ENCODE data around the gene PSTPIP2. TPM values are rescaled to one million over a fixed set of nuclear protein-coding genes. Genes with fewer than 3 reads are reported as not detected.

PSTPIP2 gene
- total and polyA plus RNA-seq, 2 experiments from 2014 or later: 1.4 to 2.6 TPM

DNA sequence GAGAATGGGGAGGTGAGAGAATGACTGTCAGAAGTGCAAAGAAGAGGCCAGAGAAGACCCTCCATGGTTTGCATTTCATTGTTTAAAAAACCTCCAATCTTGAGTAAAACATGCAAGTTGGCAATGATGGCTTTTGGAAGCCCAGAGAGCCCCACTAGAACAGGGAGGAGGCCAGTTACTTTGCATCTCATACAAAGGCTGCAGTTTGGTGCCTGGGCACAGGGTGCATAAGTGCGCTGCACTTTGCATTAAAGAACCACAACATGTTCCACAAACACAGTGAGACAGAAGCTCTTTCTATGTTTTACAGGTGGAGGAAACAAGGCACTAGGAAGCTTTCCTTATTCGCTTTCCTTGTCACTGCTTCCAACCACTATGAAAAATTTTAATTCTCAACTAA is 25.4 kb downstream of the PSTPIP2 start (continued):
- TF ChIP-seq, protein P1, sequence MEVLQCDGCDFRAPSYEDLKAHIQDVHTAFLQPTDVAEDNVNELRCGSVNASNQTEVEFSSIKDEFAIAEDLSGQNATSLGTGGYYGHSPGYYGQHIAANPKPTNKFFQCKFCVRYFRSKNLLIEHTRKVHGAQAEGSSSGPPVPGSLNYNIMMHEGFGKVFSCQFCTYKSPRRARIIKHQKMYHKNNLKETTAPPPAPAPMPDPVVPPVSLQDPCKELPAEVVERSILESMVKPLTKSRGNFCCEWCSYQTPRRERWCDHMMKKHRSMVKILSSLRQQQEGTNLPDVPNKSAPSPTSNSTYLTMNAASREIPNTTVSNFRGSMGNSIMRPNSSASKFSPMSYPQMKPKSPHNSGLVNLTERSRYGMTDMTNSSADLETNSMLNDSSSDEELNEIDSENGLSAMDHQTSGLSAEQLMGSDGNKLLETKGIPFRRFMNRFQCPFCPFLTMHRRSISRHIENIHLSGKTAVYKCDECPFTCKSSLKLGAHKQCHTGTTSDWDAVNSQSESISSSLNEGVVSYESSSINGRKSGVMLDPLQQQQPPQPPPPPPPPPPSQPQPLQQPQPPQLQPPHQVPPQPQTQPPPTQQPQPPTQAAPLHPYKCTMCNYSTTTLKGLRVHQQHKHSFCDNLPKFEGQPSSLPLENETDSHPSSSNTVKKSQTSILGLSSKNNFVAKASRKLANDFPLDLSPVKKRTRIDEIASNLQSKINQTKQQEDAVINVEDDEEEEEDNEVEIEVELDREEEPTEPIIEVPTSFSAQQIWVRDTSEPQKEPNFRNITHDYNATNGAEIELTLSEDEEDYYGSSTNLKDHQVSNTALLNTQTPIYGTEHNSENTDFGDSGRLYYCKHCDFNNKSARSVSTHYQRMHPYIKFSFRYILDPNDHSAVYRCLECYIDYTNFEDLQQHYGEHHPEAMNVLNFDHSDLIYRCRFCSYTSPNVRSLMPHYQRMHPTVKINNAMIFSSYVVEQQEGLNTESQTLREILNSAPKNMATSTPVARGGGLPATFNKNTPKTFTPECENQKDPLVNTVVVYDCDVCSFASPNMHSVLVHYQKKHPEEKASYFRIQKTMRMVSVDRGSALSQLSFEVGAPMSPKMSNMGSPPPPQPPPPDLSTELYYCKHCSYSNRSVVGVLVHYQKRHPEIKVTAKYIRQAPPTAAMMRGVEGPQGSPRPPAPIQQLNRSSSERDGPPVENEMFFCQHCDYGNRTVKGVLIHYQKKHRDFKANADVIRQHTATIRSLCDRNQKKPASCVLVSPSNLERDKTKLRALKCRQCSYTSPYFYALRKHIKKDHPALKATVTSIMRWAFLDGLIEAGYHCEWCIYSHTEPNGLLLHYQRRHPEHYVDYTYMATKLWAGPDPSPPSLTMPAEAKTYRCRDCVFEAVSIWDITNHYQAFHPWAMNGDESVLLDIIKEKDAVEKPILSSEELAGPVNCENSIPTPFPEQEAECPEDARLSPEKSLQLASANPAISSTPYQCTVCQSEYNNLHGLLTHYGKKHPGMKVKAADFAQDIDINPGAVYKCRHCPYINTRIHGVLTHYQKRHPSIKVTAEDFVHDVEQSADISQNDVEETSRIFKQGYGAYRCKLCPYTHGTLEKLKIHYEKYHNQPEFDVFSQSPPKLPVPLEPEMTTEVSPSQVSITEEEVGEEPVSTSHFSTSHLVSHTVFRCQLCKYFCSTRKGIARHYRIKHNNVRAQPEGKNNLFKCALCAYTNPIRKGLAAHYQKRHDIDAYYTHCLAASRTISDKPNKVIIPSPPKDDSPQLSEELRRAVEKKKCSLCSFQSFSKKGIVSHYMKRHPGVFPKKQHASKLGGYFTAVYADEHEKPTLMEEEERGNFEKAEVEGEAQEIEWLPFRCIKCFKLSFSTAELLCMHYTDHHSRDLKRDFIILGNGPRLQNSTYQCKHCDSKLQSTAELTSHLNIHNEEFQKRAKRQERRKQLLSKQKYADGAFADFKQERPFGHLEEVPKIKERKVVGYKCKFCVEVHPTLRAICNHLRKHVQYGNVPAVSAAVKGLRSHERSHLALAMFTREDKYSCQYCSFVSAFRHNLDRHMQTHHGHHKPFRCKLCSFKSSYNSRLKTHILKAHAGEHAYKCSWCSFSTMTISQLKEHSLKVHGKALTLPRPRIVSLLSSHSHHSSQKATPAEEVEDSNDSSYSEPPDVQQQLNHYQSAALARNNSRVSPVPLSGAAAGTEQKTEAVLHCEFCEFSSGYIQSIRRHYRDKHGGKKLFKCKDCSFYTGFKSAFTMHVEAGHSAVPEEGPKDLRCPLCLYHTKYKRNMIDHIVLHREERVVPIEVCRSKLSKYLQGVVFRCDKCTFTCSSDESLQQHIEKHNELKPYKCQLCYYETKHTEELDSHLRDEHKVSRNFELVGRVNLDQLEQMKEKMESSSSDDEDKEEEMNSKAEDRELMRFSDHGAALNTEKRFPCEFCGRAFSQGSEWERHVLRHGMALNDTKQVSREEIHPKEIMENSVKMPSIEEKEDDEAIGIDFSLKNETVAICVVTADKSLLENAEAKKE (CRISPR knock-in tag; IDR thresholded peaks at IDR 0.05): no peak
- TF ChIP-seq EZH2 (IDR thresholded peaks at IDR 0.05; ENCODE audit: low read depth, unreplicated experiment) (no peak), JUNB (IDR thresholded peaks at IDR 0.05; ENCODE audit: unreplicated experiment) (no peak), STAT1 (IDR thresholded peaks at IDR 0.05; ENCODE audit: unreplicated experiment) (no peak), NANOG (IDR thresholded peaks at IDR 0.05; ENCODE audit: borderline replicate concordance) (no peak), POLR2AphosphoS5 (IDR thresholded peaks at IDR 0.05; ENCODE audit: low read depth) (no peak)
- TF ChIP-seq, protein P2, sequence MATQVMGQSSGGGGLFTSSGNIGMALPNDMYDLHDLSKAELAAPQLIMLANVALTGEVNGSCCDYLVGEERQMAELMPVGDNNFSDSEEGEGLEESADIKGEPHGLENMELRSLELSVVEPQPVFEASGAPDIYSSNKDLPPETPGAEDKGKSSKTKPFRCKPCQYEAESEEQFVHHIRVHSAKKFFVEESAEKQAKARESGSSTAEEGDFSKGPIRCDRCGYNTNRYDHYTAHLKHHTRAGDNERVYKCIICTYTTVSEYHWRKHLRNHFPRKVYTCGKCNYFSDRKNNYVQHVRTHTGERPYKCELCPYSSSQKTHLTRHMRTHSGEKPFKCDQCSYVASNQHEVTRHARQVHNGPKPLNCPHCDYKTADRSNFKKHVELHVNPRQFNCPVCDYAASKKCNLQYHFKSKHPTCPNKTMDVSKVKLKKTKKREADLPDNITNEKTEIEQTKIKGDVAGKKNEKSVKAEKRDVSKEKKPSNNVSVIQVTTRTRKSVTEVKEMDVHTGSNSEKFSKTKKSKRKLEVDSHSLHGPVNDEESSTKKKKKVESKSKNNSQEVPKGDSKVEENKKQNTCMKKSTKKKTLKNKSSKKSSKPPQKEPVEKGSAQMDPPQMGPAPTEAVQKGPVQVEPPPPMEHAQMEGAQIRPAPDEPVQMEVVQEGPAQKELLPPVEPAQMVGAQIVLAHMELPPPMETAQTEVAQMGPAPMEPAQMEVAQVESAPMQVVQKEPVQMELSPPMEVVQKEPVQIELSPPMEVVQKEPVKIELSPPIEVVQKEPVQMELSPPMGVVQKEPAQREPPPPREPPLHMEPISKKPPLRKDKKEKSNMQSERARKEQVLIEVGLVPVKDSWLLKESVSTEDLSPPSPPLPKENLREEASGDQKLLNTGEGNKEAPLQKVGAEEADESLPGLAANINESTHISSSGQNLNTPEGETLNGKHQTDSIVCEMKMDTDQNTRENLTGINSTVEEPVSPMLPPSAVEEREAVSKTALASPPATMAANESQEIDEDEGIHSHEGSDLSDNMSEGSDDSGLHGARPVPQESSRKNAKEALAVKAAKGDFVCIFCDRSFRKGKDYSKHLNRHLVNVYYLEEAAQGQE (IDR thresholded peaks at IDR 0.05; ENCODE audit: unreplicated experiment): no peak
